ENCODE data around the gene CD276.
"Not testable (repeated sequence)": the region's sequence is repeated elsewhere in the genome, so short reads cannot be mapped to it uniquely, and the experiment has no call there.

CD276 gene

GRCh38 chr15:73683777-73684580 lies at the start of gene CD276:
TSS of gene CD276 (plus strand) at chr15:73684383. CDS start at chr15:73699640, 15,257 bp downstream.
- DNase-seq = no peak

DNA sequence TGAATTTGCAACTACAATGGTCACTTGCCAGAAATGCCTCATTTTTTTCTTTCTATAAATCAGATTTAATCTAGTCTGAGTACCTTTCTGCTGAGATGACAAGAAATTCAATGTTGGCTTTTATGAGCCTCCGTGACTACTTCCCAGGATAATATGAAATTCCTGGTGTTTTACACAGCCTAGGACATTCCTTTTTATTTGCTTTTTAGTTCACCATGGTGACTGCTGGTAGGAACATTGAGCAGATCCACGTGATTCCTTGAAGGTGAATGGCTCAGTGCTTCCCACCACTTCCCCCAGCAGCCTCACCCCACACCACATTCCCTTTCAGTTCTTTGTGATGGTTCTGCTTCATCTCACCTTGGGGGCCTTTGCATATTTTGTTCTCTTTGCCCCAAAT lies 46.7 kb upstream of the CD276 start:
- no peak for DNase-seq

DNA sequence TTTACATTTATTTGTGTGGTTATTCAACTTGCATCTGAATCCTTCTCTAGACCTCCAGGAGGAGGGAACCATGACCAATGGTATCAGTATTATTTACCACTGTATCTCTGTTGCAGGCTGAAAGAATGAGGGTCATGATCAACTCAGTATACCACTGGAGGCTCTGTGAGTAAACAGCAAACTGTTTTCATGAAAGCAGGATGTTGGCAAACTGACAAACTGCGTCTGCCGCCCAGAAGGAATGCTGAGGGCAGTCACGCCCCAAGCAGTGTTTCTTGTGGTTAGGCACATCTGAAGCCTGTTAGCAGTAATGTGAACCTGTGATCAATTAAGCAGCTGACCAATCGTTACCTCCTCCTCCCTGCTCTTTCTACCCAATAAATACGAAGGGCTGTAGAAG lies 44.7 kb upstream of the CD276 start:
- not testable (repeated sequence) for DNase-seq

DNA sequence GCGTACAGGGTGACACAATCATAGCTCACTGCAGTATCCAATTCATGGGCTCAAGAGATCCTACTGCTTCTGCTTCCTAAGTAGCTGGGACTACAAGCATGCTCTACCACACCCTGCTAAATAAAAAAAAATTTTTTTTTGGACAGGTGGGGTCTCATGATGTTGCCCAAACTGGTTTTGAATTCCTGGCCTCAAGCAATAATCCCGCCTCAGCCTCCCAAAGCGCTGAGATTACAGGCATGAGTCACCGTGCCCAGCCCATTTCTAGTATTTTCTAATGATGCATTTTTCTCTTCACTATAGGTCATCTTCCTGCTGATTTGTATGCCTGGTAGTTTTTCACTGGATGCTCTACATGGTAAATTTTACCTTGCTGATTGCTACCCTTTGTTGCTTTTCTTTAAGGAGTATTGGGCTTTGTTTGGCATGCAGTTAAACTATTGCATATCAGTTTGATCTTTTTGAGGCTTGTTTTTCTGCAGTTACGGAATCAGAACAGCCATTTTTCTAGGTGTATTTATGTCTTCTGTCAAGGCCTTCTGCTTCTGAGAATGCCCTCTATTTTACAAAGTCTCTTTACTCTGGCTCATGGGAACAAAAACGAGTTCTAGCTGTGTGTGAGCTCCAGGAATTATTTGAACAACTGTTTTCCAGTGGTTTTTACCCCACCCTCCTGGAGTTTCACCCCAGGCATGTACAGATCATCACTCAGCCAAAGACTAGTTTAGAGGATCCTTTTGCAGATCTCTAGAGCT lies 36.7 kb upstream of the CD276 start:
- no peak for DNase-seq

GRCh38 chr15:73648014-73648295 lies 36.2 kb upstream of the CD276 start:
- DNase-seq = no peak

- peak; percentile 52 for DNase-seq
These were observed 33.6 kb upstream of the CD276 start for GRCh38 chr15:73650416-73651126.

DNA sequence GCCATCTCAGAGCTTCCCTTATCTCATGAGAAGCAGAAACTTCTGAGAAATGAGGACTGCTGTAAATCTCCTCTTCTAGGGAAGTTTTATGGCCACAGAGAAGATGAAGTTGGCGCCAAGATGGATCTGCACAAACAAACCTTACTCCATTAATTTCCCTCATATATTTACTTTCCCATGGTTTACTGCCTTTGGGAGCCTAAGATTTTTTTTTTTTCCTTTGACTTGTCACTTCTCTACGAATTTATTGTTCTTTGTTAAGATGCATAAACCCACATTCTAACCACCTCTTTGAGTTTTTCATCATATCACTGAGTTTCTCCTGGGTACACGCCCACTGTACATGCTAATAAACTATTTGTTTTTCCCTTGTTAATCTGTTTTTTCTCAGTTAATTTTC lies 29.5 kb upstream of the CD276 start:
- DNase-seq = no peak

GRCh38 chr15:73655724-73656123 lies 28.5 kb upstream of the CD276 start:
- no peak for DNase-seq

- no peak for DNase-seq
These were observed 25.5 kb upstream of the CD276 start for GRCh38 chr15:73658645-73659044.

DNA sequence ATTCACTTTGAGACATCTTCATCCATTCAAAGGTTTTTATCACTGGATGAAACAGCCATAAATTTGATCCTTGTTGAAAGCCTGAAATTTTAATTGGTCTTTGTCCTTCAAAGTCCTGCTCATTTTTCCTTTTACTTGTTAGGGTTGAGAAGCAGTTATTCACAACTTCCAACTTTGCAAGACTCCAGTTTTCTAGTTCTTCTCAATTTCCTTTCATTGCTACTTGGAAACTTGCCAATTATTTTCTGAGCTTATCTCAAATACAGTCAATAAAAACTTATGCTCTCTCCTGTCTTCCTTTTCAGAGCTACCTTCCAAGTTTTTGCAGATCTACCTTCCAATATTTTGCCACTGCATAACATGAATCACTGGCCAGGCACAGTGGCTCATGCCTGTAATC lies 23.7 kb upstream of the CD276 start:
- no peak for DNase-seq

DNA sequence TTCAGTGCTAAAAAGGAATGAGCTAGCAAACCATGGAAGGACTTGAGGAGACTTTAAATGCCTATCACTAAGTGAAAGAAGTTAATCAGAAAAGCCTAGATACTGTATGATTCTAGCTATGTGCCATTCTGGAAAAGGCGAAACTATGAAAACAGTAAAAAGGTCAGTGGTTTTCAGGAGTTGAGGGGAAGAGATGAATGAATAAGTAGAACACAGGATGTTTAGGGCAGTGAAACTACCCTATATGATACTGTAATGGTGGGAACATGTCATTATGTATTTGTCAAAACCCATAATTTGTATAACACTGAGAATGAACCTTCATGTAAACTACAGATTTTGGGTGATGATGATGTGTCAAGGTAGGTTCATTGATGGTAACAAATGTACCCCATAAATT lies 9.6 kb upstream of the CD276 start:
- no peak for DNase-seq

GRCh38 chr15:73677146-73677607 lies 7.0 kb upstream of the CD276 start:
- no peak for DNase-seq

DNA sequence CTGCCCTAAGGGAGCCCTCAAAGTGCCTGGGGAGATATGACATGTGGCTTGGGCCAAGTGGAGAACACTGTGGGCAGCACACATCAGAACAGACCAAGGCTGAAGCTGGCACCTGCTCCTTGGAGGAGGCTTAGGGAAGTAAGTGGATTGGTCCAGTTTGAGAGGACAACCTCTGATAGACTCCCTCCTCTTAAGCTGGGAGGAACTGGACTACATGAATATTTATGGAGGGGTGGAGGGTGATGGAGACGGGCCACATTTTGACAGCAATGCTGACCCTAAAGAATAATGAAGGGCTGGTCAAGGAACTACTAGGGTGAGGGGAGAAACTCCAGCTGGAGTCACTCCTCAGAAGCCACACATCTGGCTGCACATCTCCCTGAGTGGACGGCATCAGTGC lies 6.5 kb upstream of the CD276 start:
- no peak for DNase-seq

DNA sequence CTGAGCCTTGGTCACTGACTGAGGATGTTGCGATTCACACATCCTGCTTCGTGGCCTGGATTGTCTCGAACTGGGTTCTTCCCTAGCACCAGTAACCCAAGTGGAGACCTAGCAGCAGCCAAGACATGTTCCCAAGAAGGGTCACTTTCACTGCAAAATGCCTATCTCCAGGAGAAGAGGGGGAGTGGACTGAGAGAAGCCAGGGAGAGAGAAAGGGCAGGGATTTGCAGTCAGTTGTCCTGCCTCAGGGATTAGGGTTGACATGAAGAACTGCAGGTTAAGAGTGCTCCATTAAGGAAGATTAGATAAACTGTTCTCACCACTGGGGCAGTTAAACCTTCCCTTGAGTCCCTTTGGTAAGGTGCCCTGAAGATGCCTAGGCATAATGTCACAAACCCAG lies 5.7 kb upstream of the CD276 start:
- DNase-seq = no peak

DNA sequence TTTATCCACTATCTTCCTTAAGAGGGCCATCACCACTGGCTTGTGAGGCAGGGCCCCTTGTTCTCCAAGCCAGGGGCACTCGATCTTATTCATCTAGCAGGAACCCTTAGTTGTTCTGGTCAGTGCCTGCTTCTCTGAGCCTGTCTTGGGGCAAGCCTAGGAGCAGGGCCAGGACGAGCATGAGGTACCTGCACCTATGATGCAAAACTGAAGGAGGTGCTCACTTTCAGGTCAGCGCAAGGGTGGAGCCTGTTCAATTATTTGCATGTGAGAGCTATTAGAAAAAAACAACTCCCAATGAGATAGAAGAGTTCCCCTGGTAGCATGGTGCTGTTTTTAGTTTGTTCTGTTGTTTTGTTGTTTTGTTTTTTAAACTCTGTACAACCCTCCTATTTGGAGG lies 5.0 kb upstream of the CD276 start:
- no peak for DNase-seq

GRCh38 chr15:73679964-73680363 lies 4.2 kb upstream of the CD276 start:
- no peak for DNase-seq

DNA sequence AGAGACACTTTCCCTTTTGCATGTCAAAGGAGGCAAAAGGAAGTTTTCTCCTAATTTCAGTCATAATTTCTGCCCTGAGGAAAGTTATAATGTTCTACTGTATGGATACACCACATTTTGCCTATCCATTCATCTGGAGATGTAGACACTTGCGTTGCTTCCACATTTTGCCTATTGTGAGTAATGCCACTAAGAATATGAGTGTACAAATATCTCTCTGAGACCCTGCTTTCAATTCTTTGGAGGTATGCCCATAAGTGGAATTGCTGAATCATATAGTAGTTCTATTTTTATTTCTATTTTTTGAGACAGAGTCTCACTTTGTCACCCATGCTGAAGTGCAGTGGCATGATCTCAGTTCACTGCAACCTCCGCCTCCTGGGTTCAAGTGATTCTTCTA lies 3.6 kb upstream of the CD276 start:
- DNase-seq = no peak

- no peak for DNase-seq
These were observed 3.1 kb upstream of the CD276 start for GRCh38 chr15:73681063-73681462.

DNA sequence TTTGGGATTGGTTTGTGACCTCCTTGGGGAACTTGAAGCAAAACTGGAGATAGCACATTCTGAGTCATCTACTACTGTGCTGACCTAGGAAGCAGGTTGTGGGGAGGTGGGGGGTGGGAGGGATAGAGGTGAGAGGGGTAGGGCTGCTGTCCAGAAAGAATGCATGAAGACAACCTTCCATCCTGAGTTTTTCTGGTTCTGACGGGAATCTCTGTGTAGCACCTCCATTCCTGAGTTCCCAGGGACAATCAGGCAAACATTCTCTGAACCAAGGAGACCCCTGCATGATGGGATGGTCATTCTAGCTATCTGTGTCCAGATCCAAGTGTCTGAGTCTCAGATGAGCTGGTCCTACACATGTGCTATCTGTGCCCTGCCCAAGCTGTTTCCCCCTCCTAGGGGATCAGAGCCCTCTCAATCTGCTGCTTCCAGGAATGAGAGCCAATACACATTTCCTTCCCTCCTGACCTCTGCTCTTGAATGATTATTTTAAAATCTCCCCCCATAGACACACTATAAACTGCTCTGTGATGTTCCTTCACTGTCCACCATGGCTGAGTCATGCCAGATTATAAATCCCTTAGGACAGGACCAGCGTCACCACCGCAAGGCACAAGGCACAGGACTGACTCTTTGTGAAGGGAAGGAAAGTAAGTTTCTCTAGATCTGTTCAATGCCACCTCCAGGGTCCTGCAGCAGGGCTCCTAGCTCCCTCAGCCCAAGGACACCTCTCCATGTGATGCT lies 2.2 kb upstream of the CD276 start:
- DNase-seq = no peak

DNA sequence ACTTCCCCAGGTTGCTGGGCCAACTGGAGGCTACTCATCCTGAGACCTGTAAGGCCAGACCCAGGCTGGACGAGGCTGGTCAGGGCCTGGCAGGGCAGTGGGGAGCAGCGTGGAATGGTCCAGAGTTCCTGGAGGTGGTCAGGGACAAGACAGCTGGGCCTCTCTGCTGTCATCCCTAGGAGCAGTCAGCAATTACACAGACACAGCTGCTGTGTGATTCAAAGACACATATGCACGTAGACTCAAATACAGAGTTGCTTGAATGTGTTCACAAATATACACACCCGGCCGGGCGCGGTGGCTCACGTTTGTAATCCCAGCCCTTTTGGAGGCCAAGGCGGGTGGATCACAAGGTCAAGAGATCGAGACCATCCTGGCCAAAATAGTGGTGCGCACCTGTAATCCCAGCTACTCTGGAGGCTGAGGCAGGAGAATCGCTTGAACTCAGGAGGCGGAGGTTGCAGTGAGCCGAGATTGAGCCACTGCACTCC lies 1.5 kb upstream of the CD276 start:
- DNase-seq = no peak

- no peak for DNase-seq
These were observed 866 bp upstream of the CD276 start for GRCh38 chr15:73683257-73683776.

- no peak for DNase-seq
These were observed 635 bp downstream of the CD276 start for GRCh38 chr15:73684581-73685455.
